Superior temporal gyrus (tissue), 1 donor: ENCODE results near the gene LCP2.
A peak's percentile ranks its signal among the peaks of the same experiment; 100 is the strongest.

Experiments used
- DNase-seq: peaks from one replicate; pipeline ENCODE4 v3.0.0-alpha.2; 2016; ENCODE audit errors: extremely low spot score

Gene LCP2

GRCh38 chr5:170297589-170298462 lies at the start of gene LCP2:
TSS of gene LCP2 (minus strand) at chr5:170297777. CDS start at chr5:170297611, 166 bp downstream.
- peak; percentile 28 for DNase-seq

GRCh38 chr5:170347022-170347567 lies 49.5 kb upstream of the LCP2 start:
- DNase-seq = no peak

GRCh38 chr5:170345971-170346370 lies 48.4 kb upstream of the LCP2 start:
- no peak for DNase-seq

GRCh38 chr5:170343177-170343576 lies 45.6 kb upstream of the LCP2 start:
- no peak for DNase-seq

GRCh38 chr5:170342153-170342725 lies 44.7 kb upstream of the LCP2 start:
- no peak for DNase-seq

- DNase-seq = no peak
These were observed 44.0 kb upstream of the LCP2 start for GRCh38 chr5:170341545-170341944.

- no peak for DNase-seq
These were observed 42.2 kb upstream of the LCP2 start for GRCh38 chr5:170339780-170340167.

GRCh38 chr5:170338933-170339779 lies 41.6 kb upstream of the LCP2 start:
- no peak for DNase-seq

- no peak for DNase-seq
These were observed 40.7 kb upstream of the LCP2 start for GRCh38 chr5:170338291-170338690.

GRCh38 chr5:170337045-170337733 lies 39.6 kb upstream of the LCP2 start:
- DNase-seq = no peak

GRCh38 chr5:170336065-170336464 lies 38.5 kb upstream of the LCP2 start:
- no peak for DNase-seq

GRCh38 chr5:170334626-170335025 lies 37.0 kb upstream of the LCP2 start:
- DNase-seq = no peak

- no peak for DNase-seq
These were observed 35.8 kb upstream of the LCP2 start for GRCh38 chr5:170333161-170333910.

GRCh38 chr5:170332058-170332457 lies 34.5 kb upstream of the LCP2 start:
- DNase-seq = no peak

- DNase-seq = no peak
These were observed 33.0 kb upstream of the LCP2 start for GRCh38 chr5:170330568-170331054.

GRCh38 chr5:170329524-170329923 lies 31.9 kb upstream of the LCP2 start:
- DNase-seq = no peak

- DNase-seq = no peak
These were observed 30.3 kb upstream of the LCP2 start for GRCh38 chr5:170327829-170328228.

GRCh38 chr5:170327168-170327567 lies 29.6 kb upstream of the LCP2 start:
- DNase-seq = no peak

GRCh38 chr5:170319301-170319700 lies 21.7 kb upstream of the LCP2 start:
- DNase-seq = no peak

GRCh38 chr5:170317499-170317898 lies 19.9 kb upstream of the LCP2 start:
- no peak for DNase-seq

GRCh38 chr5:170316937-170317336 lies 19.4 kb upstream of the LCP2 start:
- DNase-seq = no peak
